Psoas muscle (tissue), 8 donors: ENCODE data around the gene ACADM. TPM values are rescaled to one million over a fixed set of nuclear protein-coding genes. Genes with fewer than 3 reads are reported as not detected.

Source experiments
- ATAC-seq, 4 donors: fragments of 200-7000 bp; cut with Tn5 transposase; one replicate each; pipeline ENCODE4 v1.9.1; 2020; ENCODE audit warnings: moderate library complexity in 3 of 4, mild to moderate bottlenecking in 2 of 4
- DNase-seq, 2 donors: peaks; one replicate each; pipeline ENCODE4 v3.0.0-alpha.2; 2020
- H3K27ac ChIP-seq: fragments of 200-600 bp; one replicate; pipeline ENCODE4 v1.8.0; 2022
- H3K27me3 ChIP-seq, 3 donors: fragments of 200-600 bp in 1 of 3; one replicate each; pipeline versions ENCODE4 v1.6.1 to v1.8.0; 2013 to 2022; ENCODE audit warnings: low read length in 2 of 3, mild to moderate bottlenecking in 2 of 3, moderate library complexity in 1 of 3; ENCODE audit not compliant: insufficient read depth in 3 of 3
- H3K36me3 ChIP-seq, 2 donors: fragments of 200-600 bp in 1 of 2; one replicate each; pipeline versions ENCODE4 v1.6.1 to v1.8.0; 2013 to 2022; ENCODE audit warnings: low read depth in 1 of 2, mild to moderate bottlenecking in 1 of 2, moderate library complexity in 1 of 2; ENCODE audit not compliant: insufficient read depth in 1 of 2
- H3K4me1 ChIP-seq: fragments of 200-600 bp; one replicate; pipeline ENCODE4 v1.8.0; 2022
- H3K4me3 ChIP-seq: fragments of 200-600 bp; one replicate; pipeline ENCODE4 v1.8.0; 2022; ENCODE audit warnings: mild to moderate bottlenecking
- H3K9me3 ChIP-seq: fragments of 200-600 bp; one replicate; pipeline ENCODE4 v1.8.0; 2022
- WGBS, 3 donors: extraction: QIAGEN DNeasy Blood & Tissue Kit; methylation state at CpG; one replicate each; pipeline versions ENCODE4 v1.1.6 to v1.1.7; 2013; 5-methylcytosine and 5-hydroxymethylcytosine counted together
- intact Hi-C, 2 donors: fragments of 100-400 bp; cut with DNase I; formaldehyde crosslinking; loops; one replicate each; pipeline versions ENCODE4 v1.11.0 to v1.14.2; 2022
- polyA plus RNA-seq, 3 donors: library from polyadenylated mRNA; stranded (reverse); fragments of 200-250 nt; gene quantifications; one replicate each; pipeline ENCODE4 v1.2.3, GENCODE V29; 2013
- total RNA-seq, 4 donors: library from RNA; stranded (reverse); fragmentation: NEBNext Ultra II Directional in 2 of 4; extraction: Animal tissue kit (Norgen Biotek cat#: 25700) in 2 of 4; gene quantifications; one replicate each; pipeline versions ENCODE4 v1.2.1 to v1.2.4, GENCODE V29; 2021 to 2023
- TF ChIP-seq, protein P1 (sequence below): fragments of 200-600 bp; IDR thresholded peaks from one replicate; pipeline ENCODE4 v1.8.0; 2022; ENCODE audit warnings: antibody characterized with exemption
- donor health status: healthy with polysubstance abuse.
- donor health status: DM: no; HTN: no; CAD: no; lungs with moderate emphysema.
- donor health status: Bipolar disorder and iron deficiency.
- donor health status: healthy.
- donor health status: DM: yes; HTN: yes; CAD: no.
- donor health status: DM: no; HTN: no; CAD: no.
- donor health status: DM: no; HTN: no; CAD: no.
- donor health status: DM: yes; HTN: yes; CAD: no.

Gene ACADM
- total and polyA plus RNA-seq, 7 donors: 101 to 226 (median 165) TPM

GRCh38 chr1:75730432-75730831 lies 5.9 kb downstream of the ACADM start:
- Histone ChIP-seq H3K36me3 (peaks cover 3 to 29% of the 10 kb centered on the region in 2 donors), H3K9me3 (no peaks in the 10 kb centered on the region), H3K27ac (no peak overlapping the region), H3K27me3 (no peaks in the 10 kb centered on the region), H3K4me3 (no peak overlapping the region), H3K4me1 (peaks cover 33% of the 10 kb centered on the region)
- TF ChIP-seq, protein P1, sequence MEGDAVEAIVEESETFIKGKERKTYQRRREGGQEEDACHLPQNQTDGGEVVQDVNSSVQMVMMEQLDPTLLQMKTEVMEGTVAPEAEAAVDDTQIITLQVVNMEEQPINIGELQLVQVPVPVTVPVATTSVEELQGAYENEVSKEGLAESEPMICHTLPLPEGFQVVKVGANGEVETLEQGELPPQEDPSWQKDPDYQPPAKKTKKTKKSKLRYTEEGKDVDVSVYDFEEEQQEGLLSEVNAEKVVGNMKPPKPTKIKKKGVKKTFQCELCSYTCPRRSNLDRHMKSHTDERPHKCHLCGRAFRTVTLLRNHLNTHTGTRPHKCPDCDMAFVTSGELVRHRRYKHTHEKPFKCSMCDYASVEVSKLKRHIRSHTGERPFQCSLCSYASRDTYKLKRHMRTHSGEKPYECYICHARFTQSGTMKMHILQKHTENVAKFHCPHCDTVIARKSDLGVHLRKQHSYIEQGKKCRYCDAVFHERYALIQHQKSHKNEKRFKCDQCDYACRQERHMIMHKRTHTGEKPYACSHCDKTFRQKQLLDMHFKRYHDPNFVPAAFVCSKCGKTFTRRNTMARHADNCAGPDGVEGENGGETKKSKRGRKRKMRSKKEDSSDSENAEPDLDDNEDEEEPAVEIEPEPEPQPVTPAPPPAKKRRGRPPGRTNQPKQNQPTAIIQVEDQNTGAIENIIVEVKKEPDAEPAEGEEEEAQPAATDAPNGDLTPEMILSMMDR: no peak
- DNase-seq (no peak), ATAC-seq (no peak)
- 44 to 50% (median 49%) methylated on average over 2 of the region's 2 CpGs for WGBS, 3 donors
- intact Hi-C loops: no loop called here

DNA sequence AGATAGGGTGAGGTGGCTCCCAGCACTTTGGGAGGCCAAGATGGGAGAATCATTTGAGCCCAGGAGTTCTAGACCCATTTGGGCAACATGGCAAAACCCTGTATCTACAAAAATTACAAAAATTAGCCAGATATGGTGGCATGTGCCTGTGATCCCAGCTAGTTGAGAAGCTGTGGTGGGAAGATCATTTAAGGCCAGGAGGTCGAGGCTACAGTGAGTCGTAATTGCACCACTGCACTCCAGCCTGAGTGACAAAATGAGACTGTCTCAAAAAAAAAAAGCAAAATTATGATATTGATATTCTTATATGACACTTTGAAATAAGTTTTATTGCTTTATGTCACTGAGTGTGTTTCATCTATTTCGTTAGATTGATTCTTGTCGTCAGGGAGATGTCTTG lies 7.4 kb downstream of the ACADM start:
- Histone ChIP-seq H3K9me3 (no peaks in the 10 kb centered on the region), H3K27me3 (no peaks in the 10 kb centered on the region), H3K27ac (no peak overlapping the region), H3K36me3 (peaks cover 3 to 42% of the 10 kb centered on the region in 2 donors), H3K4me3 (no peak overlapping the region), H3K4me1 (peaks cover 22% of the 10 kb centered on the region)
- DNase-seq (no peak), ATAC-seq (no peak)
- WGBS, 3 donors: 84 to 93% (median 86%) methylated on average over 4 of the region's 4 CpGs
- TF ChIP-seq, protein P1: no peak
- intact Hi-C loops: no loop called here

GRCh38 chr1:75732703-75733102 lies 8.2 kb downstream of the ACADM start:
- ATAC-seq (no peak), DNase-seq (no peak)
- Histone ChIP-seq H3K4me1 (peaks cover 14% of the 10 kb centered on the region), H3K4me3 (no peak overlapping the region), H3K9me3 (no peaks in the 10 kb centered on the region), H3K36me3 (peaks cover 3 to 50% of the 10 kb centered on the region in 2 donors), H3K27ac (no peak overlapping the region), H3K27me3 (no peaks in the 10 kb centered on the region)
- 47 to 94% (median 52%) methylated on average over 1 of the region's 1 CpG for WGBS, 3 donors
- TF ChIP-seq, protein P1: no peak
- intact Hi-C loops: no loop called here

DNA sequence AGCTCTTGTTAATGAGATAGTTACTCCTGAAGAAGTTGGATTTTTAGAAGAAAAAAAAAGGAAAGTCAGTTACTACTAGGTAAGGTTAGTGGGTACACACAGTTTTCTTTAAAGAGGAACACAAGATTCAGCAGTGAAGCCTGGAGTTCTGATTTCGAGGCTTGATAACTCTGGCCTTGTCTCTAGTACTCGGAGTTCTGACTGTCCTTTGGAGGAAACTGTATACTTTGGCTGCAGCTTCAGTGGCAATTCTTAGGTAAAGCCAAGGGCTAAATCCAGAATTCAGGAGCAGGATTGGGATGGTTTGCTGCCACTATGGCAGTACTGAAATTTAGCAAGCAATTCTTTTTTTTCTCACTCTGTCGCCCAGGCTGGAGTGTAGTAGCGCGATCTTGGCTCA lies 9.2 kb downstream of the ACADM start:
- WGBS, 3 donors: 33 to 60% (median 37%) methylated on average over 5 of the region's 5 CpGs
- ATAC-seq: peak; percentile 54 to 97 (median 67)
- H3K36me3 ChIP-seq: peaks cover 4 to 59% of the 10 kb centered on the region in 2 donors

More for the DNA sequence above, 9.2 kb downstream of the ACADM start:
- DNase-seq: no peak
- TF ChIP-seq, protein P1: no peak
- H3K27ac ChIP-seq: no peak overlapping the region
- H3K27me3 ChIP-seq: no peaks in the 10 kb centered on the region
- H3K4me3 ChIP-seq: no peak overlapping the region
- no peaks in the 10 kb centered on the region for H3K9me3 ChIP-seq
- peaks cover 8% of the 10 kb centered on the region for H3K4me1 ChIP-seq
- intact Hi-C loops: no loop called here
